HT-29 (cell line): ENCODE data around the gene AKAP13. TPM values are rescaled to one million over a fixed set of nuclear protein-coding genes. Genes with fewer than 3 reads are reported as not detected.
"Not testable (repeated sequence)": the region's sequence is repeated elsewhere in the genome, so short reads cannot be mapped to it uniquely, and the experiment has no call there.

Experiments
- DNase-seq: peaks from one replicate; pipeline ENCODE4 v3.0.0-alpha.2; 2015; ENCODE audit warnings: low spot score
- total RNA-seq: library from RNA; depleted of rRNA; stranded (reverse); fragments of >200 nt; shearing (Covaris generic); gene quantifications from 2 replicates; pipeline ENCODE4 v1.2.3, GENCODE V29; 2014; rRNA removed

Gene AKAP13
- total RNA-seq: 90.3 and 108 TPM in 2 replicates

DNA sequence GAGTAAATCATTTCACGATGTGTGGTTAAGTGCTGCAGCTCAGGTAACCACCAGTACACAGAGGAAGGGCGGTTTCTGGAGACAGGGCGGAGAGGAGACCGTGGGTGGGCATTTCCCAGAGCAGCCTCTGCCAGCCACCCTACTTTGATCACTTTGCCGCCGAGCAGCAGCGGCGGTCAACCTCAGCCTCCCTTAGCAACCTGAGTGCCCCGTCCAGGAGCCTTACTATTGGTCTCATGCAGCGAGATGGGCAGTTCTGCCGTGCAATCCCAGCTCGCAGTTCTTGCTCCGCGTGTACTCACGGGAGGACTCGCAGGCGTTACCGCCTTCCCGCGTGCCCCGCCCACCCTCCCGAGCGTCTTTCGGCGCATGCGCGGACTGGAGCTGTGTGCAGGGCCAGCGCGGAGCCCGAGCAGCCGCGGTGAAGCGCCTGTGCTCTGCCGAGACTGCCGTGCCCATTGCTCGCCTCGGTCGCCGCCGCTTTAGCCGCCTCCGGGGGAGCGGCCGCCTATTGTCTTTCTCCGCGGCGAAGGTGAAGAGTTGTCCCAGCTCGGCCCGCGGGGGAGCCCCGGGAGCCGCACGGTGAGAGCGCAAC is at the start of gene AKAP13:
Gene AKAP13 (plus strand): TSS at position 387 of the 595 bp plus-strand sequence. CDS start 105,118 bp downstream, outside the sequence.
- peak; percentile 99 for DNase-seq

DNA sequence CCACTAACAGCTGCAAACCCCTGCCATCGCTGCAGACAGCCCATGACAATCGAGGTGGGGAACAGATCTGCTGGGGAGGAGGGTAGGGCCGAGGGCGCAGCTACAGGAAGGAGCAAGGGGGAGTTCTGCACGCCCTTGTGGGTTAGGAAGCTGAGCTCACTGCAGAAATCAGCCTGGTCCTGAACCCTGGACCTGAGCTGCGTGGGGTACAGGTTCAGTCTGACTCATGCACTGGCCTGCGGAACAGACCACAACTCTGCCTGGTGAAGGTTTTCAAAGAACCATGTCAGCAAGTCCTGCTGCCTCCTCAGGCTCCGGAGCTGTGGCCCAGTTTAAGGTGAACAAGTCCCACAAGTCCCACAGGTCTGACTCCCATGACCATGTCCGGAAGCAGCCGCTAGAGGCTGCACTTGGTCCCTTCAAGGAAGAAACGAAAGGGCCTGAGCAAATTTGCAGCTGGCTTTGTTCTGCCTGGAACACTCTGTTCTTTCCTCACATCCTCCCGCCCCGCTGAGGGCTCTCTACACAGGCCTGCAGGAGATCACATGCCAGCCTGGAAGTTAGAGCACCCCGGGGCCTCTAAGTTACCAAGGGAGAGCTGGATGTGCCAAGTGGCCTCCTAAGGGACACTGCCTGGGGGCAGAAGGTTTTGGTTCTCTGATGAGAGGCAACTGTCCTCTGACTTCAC is 49.4 kb upstream of the AKAP13 start:
- peak; percentile 96 for DNase-seq

DNA sequence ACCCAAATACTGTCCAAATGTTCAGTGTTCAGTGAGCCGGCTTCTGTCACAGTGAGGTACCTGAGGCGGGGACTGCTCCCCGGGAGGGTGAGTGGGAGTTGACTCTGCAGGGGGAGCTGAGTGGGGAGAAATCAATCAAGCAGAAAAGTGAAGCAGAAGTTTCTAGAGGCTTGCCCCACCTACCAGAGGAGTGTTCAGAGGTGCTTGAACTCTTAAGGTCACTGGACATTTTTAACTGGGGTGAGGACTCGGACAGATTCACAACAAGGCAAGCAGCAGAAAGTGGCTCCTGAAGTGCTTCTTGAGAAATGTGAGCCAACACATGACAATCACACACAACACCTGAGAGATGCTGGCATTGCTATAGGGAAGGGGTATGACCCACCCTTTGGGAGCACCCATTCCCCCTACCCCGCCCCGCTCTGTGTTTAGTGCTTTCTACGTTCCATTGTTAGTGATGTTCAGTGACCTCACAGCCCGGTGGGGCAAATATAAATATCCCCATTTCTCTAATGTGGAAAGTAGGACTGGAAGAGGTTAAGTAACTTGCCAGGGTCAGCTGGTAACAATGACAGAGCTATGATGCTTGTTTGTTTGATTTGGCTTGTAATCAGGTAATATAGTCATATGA is 48.6 kb upstream of the AKAP13 start:
- DNase-seq: no peak

DNA sequence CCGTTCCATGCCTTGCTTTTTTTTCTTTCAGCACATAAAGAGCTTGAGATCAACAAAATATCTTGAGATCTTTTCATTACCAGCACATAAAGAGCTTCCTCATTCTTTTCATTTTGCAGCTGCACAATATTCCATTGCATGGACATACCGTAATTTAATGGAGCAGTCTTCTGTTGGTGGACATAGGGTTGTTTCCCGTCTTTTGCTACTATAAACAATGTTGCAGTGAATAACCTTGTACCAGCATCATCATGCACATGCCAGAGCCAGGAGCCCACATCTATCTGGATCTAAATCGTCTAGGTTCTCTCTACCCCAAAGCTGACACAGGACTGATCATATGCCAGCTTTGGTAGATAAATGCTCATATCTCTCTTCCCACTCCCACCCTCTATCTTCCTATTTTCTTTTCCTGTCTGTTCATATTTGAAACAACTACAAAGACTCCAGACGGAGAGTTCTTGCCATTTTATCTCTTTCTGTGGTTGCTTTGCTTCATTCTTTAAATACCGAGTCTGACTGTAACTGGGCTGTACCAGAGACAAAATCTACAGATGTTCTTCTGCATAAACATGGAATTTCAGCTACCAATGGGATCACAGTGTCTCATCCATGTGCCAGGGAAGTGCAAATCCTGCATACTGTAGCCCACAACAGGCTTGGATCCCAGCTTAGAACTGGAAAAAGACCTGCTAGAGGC is 47.1 kb upstream of the AKAP13 start:
- peak; percentile 35 for DNase-seq

DNA sequence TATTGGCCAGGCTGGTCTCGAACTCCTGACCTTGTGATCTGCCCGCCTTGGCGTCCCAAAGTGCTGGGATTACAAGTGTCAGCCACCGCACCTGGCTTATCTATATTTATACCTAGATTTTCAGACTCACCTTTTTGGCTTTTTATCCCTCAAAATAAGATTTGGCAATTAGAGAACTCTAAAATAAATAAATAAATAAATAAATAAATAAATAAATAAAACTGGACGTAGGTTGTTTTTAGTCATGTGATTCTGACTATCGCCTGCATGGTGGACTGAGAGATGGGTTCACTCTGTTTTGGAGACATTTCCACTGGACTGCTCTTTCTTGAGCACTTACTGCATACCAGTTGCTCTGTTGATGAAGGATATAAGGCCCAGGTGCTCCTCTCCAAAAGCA is 46.2 kb upstream of the AKAP13 start:
- DNase-seq: no peak

GRCh38 chr15:85335193-85335942 is 45.0 kb upstream of the AKAP13 start:
- DNase-seq: no peak

DNA sequence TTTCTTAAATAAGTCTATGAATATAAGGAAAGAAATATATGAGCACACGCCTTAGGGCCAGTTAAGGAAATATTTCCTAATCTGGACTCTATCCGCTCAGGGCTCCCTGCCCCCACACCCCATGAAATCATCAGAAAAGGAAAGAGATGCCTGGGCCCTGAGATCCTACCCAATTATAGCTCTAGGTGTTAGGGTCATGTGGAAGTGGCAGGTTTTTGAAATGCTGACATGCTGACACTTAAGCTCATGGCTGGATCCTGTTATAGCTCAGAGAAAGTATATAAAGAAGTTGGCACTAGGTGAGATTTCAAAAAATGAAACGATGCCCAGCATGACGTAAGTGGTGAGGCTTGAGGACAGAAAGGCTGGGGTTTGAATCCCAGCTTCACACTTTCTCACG is 43.5 kb upstream of the AKAP13 start:
- no peak for DNase-seq

DNA sequence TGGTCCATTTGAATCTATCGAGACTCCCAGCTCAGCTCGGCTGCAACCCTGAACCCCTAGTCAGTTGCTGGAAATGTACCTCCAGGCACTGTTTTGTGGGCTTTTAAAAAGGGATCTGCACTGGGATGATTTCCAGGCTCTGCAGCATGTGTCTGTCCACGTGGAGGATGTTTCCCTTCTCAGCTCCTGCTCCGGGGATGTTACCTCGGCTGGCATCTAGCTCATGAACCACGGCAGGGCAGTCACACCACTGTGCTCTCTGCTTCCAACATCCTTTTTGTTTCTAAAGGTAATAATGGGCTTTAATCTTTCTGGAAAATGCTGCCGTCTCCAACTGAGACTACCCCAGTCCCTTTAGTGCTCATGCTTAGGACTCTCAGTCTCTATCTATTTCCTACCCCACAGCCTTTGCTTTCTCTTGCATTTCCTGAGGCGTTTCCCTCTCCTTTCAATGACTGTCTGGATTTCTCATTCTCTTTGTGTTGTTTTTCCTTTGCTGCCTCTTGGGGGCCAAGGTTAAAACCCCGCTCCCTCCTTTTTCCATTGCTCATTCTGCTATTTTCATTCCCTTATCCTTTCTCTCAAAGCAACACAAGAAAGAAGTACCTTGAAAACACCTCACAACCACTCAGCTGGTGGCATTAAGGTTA is 42.9 kb upstream of the AKAP13 start:
- DNase-seq: no peak

DNA sequence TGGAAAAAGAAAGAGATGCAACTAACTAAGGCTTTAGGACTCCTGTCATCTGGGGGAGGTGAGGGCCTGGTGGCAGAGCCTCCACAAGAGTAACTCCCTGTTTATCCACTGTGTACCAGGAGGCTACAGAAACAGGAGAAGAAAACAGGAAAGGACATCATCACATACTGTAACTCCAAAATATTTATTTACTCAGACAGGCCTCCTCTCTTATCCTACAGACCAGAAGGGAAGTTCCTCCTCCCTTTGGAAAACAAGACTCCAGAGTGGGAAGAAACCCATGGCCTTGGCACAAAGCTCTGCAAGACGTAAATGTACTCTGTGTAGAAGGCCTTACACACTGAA is 40.1 kb upstream of the AKAP13 start:
- DNase-seq: no peak

DNA sequence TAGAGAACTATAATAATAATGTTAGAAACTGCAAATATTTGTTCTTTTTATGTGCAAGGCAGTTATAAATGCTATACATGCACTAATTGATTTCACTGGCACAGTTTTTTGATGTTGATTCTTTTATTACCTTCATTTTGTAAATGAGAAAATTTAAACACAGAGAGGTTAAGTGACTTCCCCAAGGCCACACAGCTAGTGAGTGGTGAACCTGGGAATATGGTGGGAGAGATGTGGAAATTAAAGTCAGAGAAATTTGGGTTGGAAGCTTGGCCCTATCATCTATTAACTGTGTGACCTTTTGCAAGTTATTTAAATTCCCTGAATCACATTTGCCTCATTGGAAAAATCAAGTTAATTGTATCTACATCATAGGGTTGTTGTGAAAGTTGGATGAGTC is 39.6 kb upstream of the AKAP13 start:
- DNase-seq: no peak

DNA sequence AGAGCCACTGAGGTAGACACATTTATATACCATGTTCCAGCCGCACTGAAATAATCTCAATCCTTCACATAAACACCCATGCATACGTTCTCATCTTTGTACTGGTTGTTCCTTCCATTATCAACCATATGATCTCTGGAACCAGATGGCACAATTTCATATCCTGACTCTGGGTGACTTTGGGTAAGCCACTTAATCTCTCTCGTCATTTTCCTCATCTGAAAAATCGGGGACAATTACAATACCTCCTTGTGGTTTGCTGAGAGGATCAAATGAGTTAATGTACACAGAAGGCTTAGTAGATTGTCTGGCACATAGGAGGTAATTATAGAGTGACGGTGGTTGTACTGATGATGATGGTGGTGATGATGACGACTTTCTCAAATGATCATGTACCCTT is 38.2 kb upstream of the AKAP13 start:
- DNase-seq: not testable (repeated sequence)

DNA sequence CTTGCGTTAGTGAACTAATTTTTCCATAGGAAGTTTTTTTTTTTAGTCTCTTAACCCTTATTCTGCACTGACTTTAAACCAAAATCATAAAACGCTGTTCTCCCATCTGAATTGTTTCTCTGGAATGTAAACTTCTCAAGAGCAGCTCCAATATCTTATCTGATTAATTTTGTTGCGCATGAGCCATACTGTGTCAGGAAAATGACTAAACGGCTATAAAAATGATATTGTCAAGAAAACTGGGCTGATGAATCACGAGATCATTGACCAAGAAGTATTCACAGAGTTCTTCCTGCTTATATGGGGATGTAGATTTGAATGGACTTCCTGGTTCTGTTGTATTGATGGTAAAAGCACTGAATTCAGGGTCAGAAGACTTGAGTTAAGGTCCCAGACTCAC is 37.0 kb upstream of the AKAP13 start:
- peak; percentile 85 for DNase-seq

- DNase-seq: not testable (repeated sequence)
Observed at GRCh38 chr15:85344241-85344640, 36.2 kb upstream of the AKAP13 start.

GRCh38 chr15:85344653-85345114 is 35.7 kb upstream of the AKAP13 start:
- peak; percentile 55 for DNase-seq

DNA sequence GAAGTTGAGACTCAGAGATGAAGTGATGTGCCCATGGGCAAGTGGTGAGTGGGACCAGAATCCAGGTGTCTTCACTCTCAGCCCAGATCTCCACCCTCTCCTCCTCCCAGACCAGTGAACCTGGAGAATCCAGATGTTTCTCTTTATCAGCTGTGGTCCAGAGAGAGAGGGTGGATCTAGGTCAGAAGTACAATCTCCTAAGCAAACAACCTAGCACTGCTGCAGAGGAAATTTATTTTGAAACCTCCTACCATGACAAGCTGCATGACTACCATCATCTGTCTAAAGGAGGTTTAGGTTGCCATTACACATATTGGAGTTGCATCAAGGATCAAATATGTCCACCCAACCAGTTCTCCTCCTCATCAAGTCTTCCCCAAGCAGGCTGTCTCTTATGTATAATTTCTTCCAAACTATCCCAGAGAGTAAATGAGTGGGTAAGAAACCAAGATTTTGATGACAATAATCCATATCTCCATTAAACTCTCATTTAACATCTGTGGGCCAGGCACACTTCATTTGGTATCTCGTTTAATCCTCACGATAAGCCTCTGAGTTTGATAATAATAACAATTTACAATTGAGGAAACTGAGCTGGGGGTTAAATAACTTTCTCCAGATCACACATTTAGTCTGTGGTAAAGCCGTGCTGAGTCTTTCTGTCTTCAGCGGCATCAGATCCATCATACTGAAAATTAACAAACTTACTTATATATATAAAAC is 35.0 kb upstream of the AKAP13 start:
- not testable (repeated sequence) for DNase-seq

GRCh38 chr15:85346462-85347084 is 33.8 kb upstream of the AKAP13 start:
- peak; percentile 20 for DNase-seq

- DNase-seq: not testable (repeated sequence)
Observed at GRCh38 chr15:85347264-85348047, 32.9 kb upstream of the AKAP13 start.

GRCh38 chr15:85348048-85348766 is 32.2 kb upstream of the AKAP13 start:
- DNase-seq: not testable (repeated sequence)
